Vagina (tissue), 2 donors: ENCODE data around the gene PCSK2.

Source experiments
- CTCF ChIP-seq, 3 experiments: fragments of 450-650 bp in 2 of 3; fragments of 200-600 bp in 1 of 3; sonication (generic) in 1 of 3; IDR thresholded peaks; one replicate each; pipeline ENCODE4 v1.5.1; 2017 to 2019; ENCODE audit warnings: antibody characterized with exemption in 3 of 3, mild to moderate bottlenecking in 2 of 3, moderate library complexity in 2 of 3
- POLR2A ChIP-seq, 2 donors: fragments of 450-650 bp; IDR thresholded peaks; one replicate each; pipeline ENCODE4 v1.6.1; 2017; ENCODE audit warnings: antibody characterized with exemption in 2 of 2, mild to moderate bottlenecking in 2 of 2, moderate library complexity in 2 of 2

- TF ChIP-seq CTCF (IDR thresholded peaks at IDR 0.05), result no peak
- no peak for TF ChIP-seq POLR2A (IDR thresholded peaks at IDR 0.05)
Observed at GRCh38 chr20:17461941-17462340, 235.1 kb downstream of the PCSK2 start.
